ENCODE results near the gene TBX18.

TBX18 gene

GRCh38 chr6:84738996-84739865 is 25.2 kb downstream of the TBX18 start:
- no peak overlapping the region for H2AFZ ChIP-seq (ENCODE audit: insufficient read depth, low read length, poor library complexity)
- H4K91ac ChIP-seq (ENCODE audit: low read depth, low read length): no peak overlapping the region
- H2BK5ac ChIP-seq (ENCODE audit: low read depth, low read length, poor library complexity): no peak overlapping the region
- DNase-seq: no peak
- no peak overlapping the region for H3K14ac ChIP-seq (ENCODE audit: low read length)
- no peaks in the 10 kb centered on the region for H3K36me3 ChIP-seq (ENCODE audit: control insufficient read depth in 1 of 2, insufficient read depth in 2 of 2, low read length in 2 of 2)
- no peaks in the 10 kb centered on the region for H3K79me2 ChIP-seq (ENCODE audit: control insufficient read depth, insufficient read depth, low read length, poor library complexity)
- no peak overlapping the region for H4K8ac ChIP-seq (ENCODE audit: low read depth, low read length)
- no peak overlapping the region for H3K23ac ChIP-seq (ENCODE audit: low read length)
- no peak overlapping the region for H3K4me3 ChIP-seq (ENCODE audit: low read depth, low read length)
- no peak overlapping the region for H3K18ac ChIP-seq (ENCODE audit: low read length)
- no peaks in the 10 kb centered on the region for H3K4me1 ChIP-seq (ENCODE audit: control insufficient read depth in 1 of 2, insufficient read depth in 2 of 2, low read length in 2 of 2)
- no peak overlapping the region for H4K12ac ChIP-seq (ENCODE audit: low read depth, low read length)
- H3K9ac ChIP-seq (ENCODE audit: low read length): no peak overlapping the region
- peaks cover 3% of the 10 kb centered on the region for H3K9me3 ChIP-seq (ENCODE audit: insufficient read depth, low read depth, low read length)
- H3K4me2 ChIP-seq (ENCODE audit: low read length): no peak overlapping the region
- no peak overlapping the region for H2BK12ac ChIP-seq (ENCODE audit: low read length)
- H3K27ac ChIP-seq (ENCODE audit: low read depth, low read length): no peak overlapping the region
- H3K79me1 ChIP-seq (ENCODE audit: low read length): no peaks in the 10 kb centered on the region
- no peak overlapping the region for H2AK5ac ChIP-seq (ENCODE audit: low read length)
- H3K4ac ChIP-seq (ENCODE audit: low read depth, low read length): no peak overlapping the region
- no peak overlapping the region for H2BK120ac ChIP-seq (ENCODE audit: insufficient read depth, low read length, poor library complexity)
- no CpG with 5 or more reads among the region's 2 CpGs for WGBS (ENCODE audit: extremely low coverage, insufficient coverage, insufficient read length)
- no peaks in the 10 kb centered on the region for H3K27me3 ChIP-seq (ENCODE audit: insufficient read depth, low read length)

- H3K23ac ChIP-seq (ENCODE audit: low read length): no peak overlapping the region
- peaks cover 3% of the 10 kb centered on the region for H3K9me3 ChIP-seq (ENCODE audit: insufficient read depth, low read depth, low read length)
- no peak overlapping the region for H4K12ac ChIP-seq (ENCODE audit: low read depth, low read length)
- WGBS (ENCODE audit: extremely low coverage, insufficient coverage, insufficient read length): no CpG with 5 or more reads among the region's 2 CpGs
- H3K14ac ChIP-seq (ENCODE audit: low read length): no peak overlapping the region
- no peak for DNase-seq
- H4K91ac ChIP-seq (ENCODE audit: low read depth, low read length): no peak overlapping the region
- H2BK12ac ChIP-seq (ENCODE audit: low read length): no peak overlapping the region
- H3K18ac ChIP-seq (ENCODE audit: low read length): no peak overlapping the region
- H3K4me1 ChIP-seq (ENCODE audit: control insufficient read depth in 1 of 2, insufficient read depth in 2 of 2, low read length in 2 of 2): no peaks in the 10 kb centered on the region
- H3K4me2 ChIP-seq (ENCODE audit: low read length): no peak overlapping the region
- no peaks in the 10 kb centered on the region for H3K27me3 ChIP-seq (ENCODE audit: insufficient read depth, low read length)
- no peak overlapping the region for H3K9ac ChIP-seq (ENCODE audit: low read length)
- H3K36me3 ChIP-seq (ENCODE audit: control insufficient read depth in 1 of 2, insufficient read depth in 2 of 2, low read length in 2 of 2): no peaks in the 10 kb centered on the region
- H3K4me3 ChIP-seq (ENCODE audit: low read depth, low read length): no peak overlapping the region
- no peak overlapping the region for H2BK120ac ChIP-seq (ENCODE audit: insufficient read depth, low read length, poor library complexity)
- no peak overlapping the region for H3K4ac ChIP-seq (ENCODE audit: low read depth, low read length)
- H3K79me2 ChIP-seq (ENCODE audit: control insufficient read depth, insufficient read depth, low read length, poor library complexity): no peaks in the 10 kb centered on the region
- H3K27ac ChIP-seq (ENCODE audit: low read depth, low read length): no peak overlapping the region
- no peak overlapping the region for H2AFZ ChIP-seq (ENCODE audit: insufficient read depth, low read length, poor library complexity)
- no peak overlapping the region for H2AK5ac ChIP-seq (ENCODE audit: low read length)
- H3K79me1 ChIP-seq (ENCODE audit: low read length): no peaks in the 10 kb centered on the region
- no peak overlapping the region for H4K8ac ChIP-seq (ENCODE audit: low read depth, low read length)
- H2BK5ac ChIP-seq (ENCODE audit: low read depth, low read length, poor library complexity): no peak overlapping the region
Measured at GRCh38 chr6:84733889-84734288, 30.5 kb downstream of the TBX18 start.

GRCh38 chr6:84731901-84732300 is 32.5 kb downstream of the TBX18 start:
- no peak overlapping the region for H2BK120ac ChIP-seq (ENCODE audit: insufficient read depth, low read length, poor library complexity)
- H3K9ac ChIP-seq (ENCODE audit: low read length): no peak overlapping the region
- H3K79me1 ChIP-seq (ENCODE audit: low read length): no peaks in the 10 kb centered on the region
- no peak overlapping the region for H3K4me3 ChIP-seq (ENCODE audit: low read depth, low read length)
- H2BK12ac ChIP-seq (ENCODE audit: low read length): no peak overlapping the region
- no peak overlapping the region for H3K4me2 ChIP-seq (ENCODE audit: low read length)
- H3K27me3 ChIP-seq (ENCODE audit: insufficient read depth, low read length): no peaks in the 10 kb centered on the region
- H3K36me3 ChIP-seq (ENCODE audit: control insufficient read depth in 1 of 2, insufficient read depth in 2 of 2, low read length in 2 of 2): no peaks in the 10 kb centered on the region
- H3K23ac ChIP-seq (ENCODE audit: low read length): no peak overlapping the region
- no peaks in the 10 kb centered on the region for H3K79me2 ChIP-seq (ENCODE audit: control insufficient read depth, insufficient read depth, low read length, poor library complexity)
- no peak overlapping the region for H2BK5ac ChIP-seq (ENCODE audit: low read depth, low read length, poor library complexity)
- H3K27ac ChIP-seq (ENCODE audit: low read depth, low read length): no peak overlapping the region
- no peak overlapping the region for H3K18ac ChIP-seq (ENCODE audit: low read length)
- H3K4me1 ChIP-seq (ENCODE audit: control insufficient read depth in 1 of 2, insufficient read depth in 2 of 2, low read length in 2 of 2): no peaks in the 10 kb centered on the region
- H2AFZ ChIP-seq (ENCODE audit: insufficient read depth, low read length, poor library complexity): no peak overlapping the region
- no peak for DNase-seq
- no peak overlapping the region for H2AK5ac ChIP-seq (ENCODE audit: low read length)
- no peak overlapping the region for H4K12ac ChIP-seq (ENCODE audit: low read depth, low read length)
- H3K14ac ChIP-seq (ENCODE audit: low read length): no peak overlapping the region
- H4K91ac ChIP-seq (ENCODE audit: low read depth, low read length): no peak overlapping the region
- H3K9me3 ChIP-seq (ENCODE audit: insufficient read depth, low read depth, low read length): peaks cover under 1% of the 10 kb centered on the region
- no peak overlapping the region for H4K8ac ChIP-seq (ENCODE audit: low read depth, low read length)
- H3K4ac ChIP-seq (ENCODE audit: low read depth, low read length): no peak overlapping the region

GRCh38 chr6:84731401-84731800 is 33.0 kb downstream of the TBX18 start:
- Histone ChIP-seq H3K23ac (ENCODE audit: low read length) (no peak overlapping the region), H2BK120ac (ENCODE audit: insufficient read depth, low read length, poor library complexity) (no peak overlapping the region), H3K27me3 (ENCODE audit: insufficient read depth, low read length) (no peaks in the 10 kb centered on the region), H3K9me3 (ENCODE audit: insufficient read depth, low read depth, low read length) (no peaks in the 10 kb centered on the region), H2AFZ (ENCODE audit: insufficient read depth, low read length, poor library complexity) (no peak overlapping the region), H4K8ac (ENCODE audit: low read depth, low read length) (no peak overlapping the region), H3K27ac (ENCODE audit: low read depth, low read length) (no peak overlapping the region), H4K91ac (ENCODE audit: low read depth, low read length) (no peak overlapping the region), H3K18ac (ENCODE audit: low read length) (no peak overlapping the region), H3K9ac (ENCODE audit: low read length) (no peak overlapping the region), H3K14ac (ENCODE audit: low read length) (no peak overlapping the region), H2AK5ac (ENCODE audit: low read length) (no peak overlapping the region), H3K36me3 (ENCODE audit: control insufficient read depth in 1 of 2, insufficient read depth in 2 of 2, low read length in 2 of 2) (no peaks in the 10 kb centered on the region), H3K79me1 (ENCODE audit: low read length) (no peaks in the 10 kb centered on the region), H2BK5ac (ENCODE audit: low read depth, low read length, poor library complexity) (no peak overlapping the region), H2BK12ac (ENCODE audit: low read length) (no peak overlapping the region), H3K79me2 (ENCODE audit: control insufficient read depth, insufficient read depth, low read length, poor library complexity) (no peaks in the 10 kb centered on the region), H3K4me3 (ENCODE audit: low read depth, low read length) (no peak overlapping the region), H3K4me1 (ENCODE audit: control insufficient read depth in 1 of 2, insufficient read depth in 2 of 2, low read length in 2 of 2) (no peaks in the 10 kb centered on the region), H4K12ac (ENCODE audit: low read depth, low read length) (no peak overlapping the region), H3K4me2 (ENCODE audit: low read length) (no peak overlapping the region), H3K4ac (ENCODE audit: low read depth, low read length) (no peak overlapping the region)
- no CpG with 5 or more reads among the region's 3 CpGs for WGBS (ENCODE audit: extremely low coverage, insufficient coverage, insufficient read length)
- DNase-seq: no peak

Measured in trophoblast cell (in vitro differentiated cells and primary cell).